Fibroblast of peridontal ligament (primary cell): ENCODE results near the gene GLYAT.

Experiments
- DNase-seq: peaks from one replicate; pipeline ENCODE4 v3.0.0-alpha.2; 2010; ENCODE audit errors: extremely low read depth

The GLYAT gene, protein sequence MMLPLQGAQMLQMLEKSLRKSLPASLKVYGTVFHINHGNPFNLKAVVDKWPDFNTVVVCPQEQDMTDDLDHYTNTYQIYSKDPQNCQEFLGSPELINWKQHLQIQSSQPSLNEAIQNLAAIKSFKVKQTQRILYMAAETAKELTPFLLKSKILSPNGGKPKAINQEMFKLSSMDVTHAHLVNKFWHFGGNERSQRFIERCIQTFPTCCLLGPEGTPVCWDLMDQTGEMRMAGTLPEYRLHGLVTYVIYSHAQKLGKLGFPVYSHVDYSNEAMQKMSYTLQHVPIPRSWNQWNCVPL

GRCh38 chr11:58731819-58732218 is at the start of gene GLYAT:
TSS of gene GLYAT (minus strand) at chr11:58731943. CDS start at chr11:58724496, 7,447 bp downstream.
- no peak for DNase-seq

DNA sequence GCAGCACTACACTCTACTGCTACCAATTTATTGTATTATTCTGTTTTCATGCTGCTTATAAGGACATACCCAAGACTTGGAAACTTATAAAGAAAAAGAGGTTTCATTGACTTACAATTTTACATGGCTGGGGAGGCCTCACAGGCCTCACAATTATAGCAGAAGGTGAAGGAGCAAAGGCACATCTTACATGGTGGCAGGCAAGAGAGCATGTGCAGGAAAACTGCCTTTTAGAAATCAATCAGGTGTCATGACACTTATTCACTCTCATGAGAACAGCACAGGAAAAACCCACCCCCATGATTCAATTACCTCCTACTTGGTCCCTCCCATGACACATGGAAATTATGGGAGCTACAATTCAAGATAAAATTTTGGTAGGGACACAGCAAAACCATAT is 49.6 kb upstream of the GLYAT start:
- DNase-seq, result no peak

DNA sequence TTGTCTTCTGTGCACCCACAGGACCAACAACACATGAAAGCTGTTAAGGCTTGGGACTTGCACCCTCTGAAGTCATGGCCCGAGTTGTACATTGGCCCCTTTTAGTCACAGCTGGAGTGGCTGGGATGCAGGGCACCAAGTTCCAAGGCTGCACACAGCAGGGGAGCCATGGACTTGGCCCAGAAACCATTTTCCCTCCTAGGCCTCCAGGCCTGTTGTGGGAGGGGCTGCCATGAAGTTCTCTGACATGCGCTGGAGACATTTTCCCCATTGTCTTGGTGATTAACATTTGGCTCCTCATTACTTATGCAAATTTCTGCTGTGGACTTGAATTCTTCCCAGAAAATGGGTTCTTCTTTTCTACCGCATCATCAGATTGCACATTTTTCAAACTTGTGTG is 48.8 kb upstream of the GLYAT start:
- DNase-seq, result no peak

GRCh38 chr11:58776891-58777710 is 45.4 kb upstream of the GLYAT start:
- no peak for DNase-seq

DNA sequence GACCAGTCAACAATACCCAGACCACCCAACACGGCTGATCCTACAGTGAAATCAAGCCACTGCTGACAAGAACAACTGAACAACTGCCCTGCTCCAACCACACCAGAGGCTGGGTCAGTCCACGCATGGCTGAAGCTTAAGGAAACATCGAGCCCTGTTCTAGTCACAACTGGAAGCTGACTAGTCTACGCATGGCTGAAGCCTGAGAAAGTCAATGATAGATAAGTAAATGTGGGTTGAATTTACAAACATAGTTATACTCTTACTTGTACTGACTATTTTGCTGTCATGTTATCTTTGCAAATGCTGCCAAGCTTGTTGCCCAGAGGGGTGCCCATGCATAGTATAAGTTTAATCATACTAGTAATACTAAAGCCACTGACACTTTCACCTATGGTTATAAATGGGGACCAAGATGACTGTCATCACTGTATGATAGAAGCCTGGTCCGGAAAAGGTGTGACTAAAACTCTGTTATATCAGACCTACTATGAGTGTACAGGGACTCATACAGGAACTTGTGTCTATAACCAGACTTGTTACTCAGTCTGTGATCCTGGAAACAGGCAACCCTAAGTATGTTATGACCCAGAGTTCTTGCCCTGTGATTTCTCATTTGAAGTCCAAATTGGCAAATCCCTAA is 43.4 kb upstream of the GLYAT start:
- no peak for DNase-seq

- no peak for DNase-seq
Measured at GRCh38 chr11:58774164-58774593, 42.4 kb upstream of the GLYAT start.

DNA sequence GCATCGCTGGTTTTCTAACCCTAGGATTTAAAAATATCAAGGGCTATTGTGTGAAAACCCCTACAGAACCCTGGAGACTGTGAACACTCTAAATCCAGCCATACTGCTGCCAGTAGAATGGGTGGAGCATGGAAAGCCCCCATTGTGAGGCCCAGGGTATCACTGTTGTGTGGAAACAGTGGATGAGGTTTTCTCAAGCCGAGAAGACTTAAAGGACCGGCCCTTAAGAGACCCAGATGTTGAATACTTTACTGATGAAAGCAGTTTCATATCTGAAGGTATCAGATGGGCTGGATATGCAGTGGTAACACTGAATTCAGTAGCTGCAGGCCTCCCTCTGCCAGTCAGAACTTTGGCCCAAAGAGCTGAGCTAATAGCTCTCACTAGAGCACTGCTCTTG is 41.6 kb upstream of the GLYAT start:
- DNase-seq, result no peak

GRCh38 chr11:58772329-58773285 is 40.9 kb upstream of the GLYAT start:
- no peak for DNase-seq

GRCh38 chr11:58771458-58771855 is 39.7 kb upstream of the GLYAT start:
- DNase-seq, result no peak

DNA sequence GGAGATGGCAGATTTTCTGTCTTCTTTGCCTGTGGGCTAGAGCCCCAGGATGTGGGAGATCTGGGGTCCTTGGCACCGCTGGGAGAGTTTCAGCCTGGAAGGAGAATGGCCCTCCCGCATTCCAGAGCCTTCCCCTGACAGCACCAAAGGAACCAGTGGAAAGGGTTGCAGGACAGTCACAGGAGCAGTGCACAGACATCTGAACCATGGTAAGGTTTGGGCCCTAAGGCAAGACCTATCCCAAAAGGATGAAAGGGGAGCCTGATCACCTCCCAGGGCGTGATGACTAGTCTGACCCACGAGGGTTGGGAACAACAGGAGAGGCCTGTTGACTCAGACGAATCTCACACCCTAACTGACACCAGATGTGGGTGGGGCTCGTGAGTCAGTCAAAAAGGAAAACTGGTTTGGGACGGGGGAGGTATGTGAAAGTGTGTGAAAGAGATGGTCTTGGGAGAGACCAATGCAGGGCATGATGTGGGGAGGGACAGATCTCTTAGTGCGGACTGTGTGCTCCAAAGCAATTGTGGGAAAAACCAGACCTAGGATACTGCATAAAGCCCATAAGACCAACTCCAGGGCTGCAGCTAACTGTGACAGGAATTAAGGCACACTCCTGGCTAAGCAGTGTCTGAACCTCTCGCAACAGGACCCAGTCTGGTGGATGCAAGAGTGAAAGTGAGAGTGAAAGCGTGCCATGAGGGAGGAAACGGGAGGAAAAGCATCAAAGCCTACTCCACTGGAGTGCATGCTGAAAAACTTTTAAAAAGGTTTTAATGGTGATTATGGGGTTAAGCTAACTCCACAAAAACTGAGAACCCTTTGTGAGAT is 39.1 kb upstream of the GLYAT start:
- DNase-seq, result peak; percentile 6

GRCh38 chr11:58770166-58770565 is 38.4 kb upstream of the GLYAT start:
- no peak for DNase-seq

GRCh38 chr11:58769308-58769707 is 37.6 kb upstream of the GLYAT start:
- DNase-seq, result no peak

DNA sequence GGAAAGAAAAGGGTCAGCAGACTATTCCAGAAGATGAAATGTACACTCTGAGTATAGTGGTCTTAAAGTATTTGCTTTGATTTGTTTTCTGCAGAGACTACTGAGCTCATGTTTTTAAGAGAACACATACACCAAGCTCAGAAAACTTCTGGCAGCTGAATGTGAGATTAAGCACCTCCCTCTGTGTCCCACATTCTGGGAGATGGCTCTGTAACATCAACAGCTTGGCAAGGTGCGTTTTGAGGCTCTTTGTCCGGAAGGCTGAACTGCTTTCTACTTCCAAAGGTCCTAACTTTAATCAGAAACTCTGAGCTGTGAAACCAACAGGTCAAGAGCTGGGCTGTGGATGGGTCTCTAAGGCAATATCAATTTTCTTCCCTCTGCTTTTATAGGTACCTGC is 36.4 kb upstream of the GLYAT start:
- DNase-seq, result no peak

GRCh38 chr11:58765078-58765477 is 33.3 kb upstream of the GLYAT start:
- DNase-seq, result no peak

- DNase-seq, result no peak
Measured at GRCh38 chr11:58763120-58763490, 31.4 kb upstream of the GLYAT start.

- no peak for DNase-seq
Measured at GRCh38 chr11:58762284-58763119, 30.8 kb upstream of the GLYAT start.

DNA sequence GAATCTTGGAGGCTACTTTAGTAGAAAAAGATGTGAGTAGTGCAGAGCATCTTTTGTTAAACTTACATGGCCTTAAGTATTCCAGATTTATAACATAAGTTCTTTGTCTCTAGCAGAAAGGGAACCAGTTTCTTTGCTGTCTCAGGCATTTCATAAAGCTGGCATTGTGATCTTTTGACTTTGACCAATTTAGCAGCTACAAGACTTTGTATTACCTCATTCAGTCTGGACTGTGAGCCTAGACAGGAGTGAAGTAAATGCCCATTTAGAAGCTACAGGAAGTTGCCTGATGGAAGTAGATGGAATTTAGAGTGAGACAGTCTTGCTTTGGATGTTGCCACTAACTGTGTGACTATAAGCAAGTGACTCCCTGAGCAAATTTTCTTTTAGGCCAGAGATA is 25.7 kb upstream of the GLYAT start:
- DNase-seq, result no peak

DNA sequence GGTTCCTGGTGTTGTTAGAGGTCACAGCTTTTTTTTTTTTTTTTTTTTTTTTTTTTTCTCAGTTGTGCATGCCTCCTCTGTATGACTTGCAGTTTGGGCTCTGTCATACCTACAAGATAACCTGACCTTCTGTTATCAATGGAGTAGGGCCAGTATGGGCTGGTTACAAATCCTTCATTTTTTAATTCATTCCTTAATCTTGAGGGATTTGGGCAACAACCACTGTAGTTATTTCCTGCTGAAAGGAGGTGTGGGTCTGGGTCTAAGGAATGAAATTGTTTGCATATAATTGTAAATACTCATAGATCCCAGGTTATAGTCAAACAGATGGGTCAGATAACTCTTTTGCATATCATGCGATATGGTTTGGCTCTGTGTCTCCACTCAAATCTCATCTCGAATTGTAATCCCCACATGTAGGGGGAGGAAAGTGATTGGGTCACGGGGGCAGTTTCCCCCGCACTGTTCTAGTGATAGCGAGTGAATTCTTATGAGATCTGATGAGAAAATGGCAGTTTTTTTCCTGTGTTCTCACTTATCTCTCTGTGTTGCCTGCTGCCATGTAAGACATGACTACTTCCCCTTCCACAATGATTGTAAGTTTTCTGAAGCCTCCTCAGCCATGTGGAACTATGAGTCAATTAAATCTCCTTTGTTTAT is 14.1 kb upstream of the GLYAT start:
- DNase-seq, result no peak

GRCh38 chr11:58744988-58745704 is 13.4 kb upstream of the GLYAT start:
- DNase-seq, result no peak
